Left cardiac atrium (tissue), 4 donors: ENCODE data around the gene CDK16. TPM values are rescaled to one million over a fixed set of nuclear protein-coding genes. Genes with fewer than 3 reads are reported as not detected.
A peak's percentile ranks its signal among the peaks of the same experiment; 100 is the strongest.

Experiments used
- ATAC-seq, 2 donors: fragments of 200-7000 bp; cut with Tn5 transposase; one replicate each; pipeline ENCODE4 v1.9.1; 2020; ENCODE audit warnings: mild to moderate bottlenecking in 2 of 2, moderate library complexity in 2 of 2
- DNase-seq: peaks from one replicate; pipeline ENCODE4 v3.0.0-alpha.2; 2020
- intact Hi-C, 2 donors: fragments of 100-400 bp; cut with DNase I; formaldehyde crosslinking; loops; one replicate each; pipeline versions ENCODE4 v1.14.1 to v1.15.1; 2022 to 2023
- total RNA-seq, 2 donors: library from RNA; stranded (reverse); fragmentation: NEBNext Ultra II Directional; extraction: Animal tissue kit (Norgen Biotek cat#: 25700); gene quantifications; one replicate each; pipeline ENCODE4 v1.2.1, GENCODE V29; 2021
- donor health status: DM: no; HTN: yes; CAD: no.
- donor health status: DM: no; HTN: yes; CAD: no; lungs with severe emphysema.
- donor health status: DM: yes; HTN: yes; CAD: no.
- donor health status: Dilated cardiomyopathy.

Gene CDK16
- total RNA-seq, 2 donors from 2014 or later: 109 to 132 TPM

DNA sequence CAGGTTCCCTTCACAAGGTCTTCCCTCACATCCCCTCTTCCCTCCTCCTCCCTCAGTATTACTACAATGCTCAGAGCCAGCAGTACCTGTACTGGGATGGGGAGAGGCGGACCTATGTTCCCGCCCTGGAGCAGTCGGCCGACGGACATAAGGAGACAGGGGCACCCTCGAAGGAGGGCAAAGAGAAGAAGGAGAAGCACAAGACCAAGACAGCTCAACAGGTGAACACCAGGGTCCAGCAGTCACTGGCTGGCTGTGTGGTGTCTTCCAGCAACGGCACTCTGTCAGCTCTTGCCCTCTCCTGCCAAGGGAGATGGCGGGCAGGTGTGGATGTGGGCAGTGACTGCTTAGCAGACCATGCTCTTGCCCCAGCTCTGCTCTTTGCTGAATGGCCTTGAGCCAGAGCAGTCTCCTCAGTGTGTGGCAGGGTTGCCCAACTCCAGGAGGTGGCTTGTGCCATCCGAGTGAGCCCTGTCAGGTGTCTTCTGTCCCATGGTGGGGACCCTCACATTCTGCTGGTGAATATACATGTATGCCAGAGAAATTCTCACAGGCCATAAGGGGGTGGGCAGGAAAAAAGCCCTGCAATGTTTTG is 36.3 kb upstream of the CDK16 start:
- DNase-seq (peak; percentile 10), ATAC-seq (no peak)
- intact Hi-C loops: loop anchor here in 1 of 2 donors (10.0 kb wide), 1 partner anchor 633 kb away; no protein-coding TSS in a partner anchor

DNA sequence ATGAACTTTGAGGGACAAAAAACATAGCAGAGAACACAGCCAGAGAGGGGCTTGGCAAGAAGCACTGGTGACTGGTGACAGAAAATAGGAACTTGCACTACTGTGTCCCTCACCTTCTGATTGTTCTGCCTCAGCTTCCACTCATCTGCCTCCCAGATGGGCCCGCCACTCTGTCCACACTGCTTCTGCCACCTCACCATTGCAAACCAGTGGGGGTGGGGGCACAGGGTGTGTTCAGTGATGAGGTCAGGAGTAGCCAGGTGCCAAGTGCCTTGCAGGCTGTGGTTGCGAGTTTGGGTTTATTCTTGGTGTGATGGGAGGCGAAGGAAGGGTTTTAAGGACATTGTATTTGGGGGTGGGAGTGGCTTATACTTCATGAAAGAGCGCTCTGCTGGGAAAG is 34.0 kb upstream of the CDK16 start:
- peak; percentile 10 for DNase-seq
- no peak for ATAC-seq
- intact Hi-C loops: loop anchor here in 1 of 2 donors (10.0 kb wide), 1 partner anchor 630 kb away; no protein-coding TSS in a partner anchor

DNA sequence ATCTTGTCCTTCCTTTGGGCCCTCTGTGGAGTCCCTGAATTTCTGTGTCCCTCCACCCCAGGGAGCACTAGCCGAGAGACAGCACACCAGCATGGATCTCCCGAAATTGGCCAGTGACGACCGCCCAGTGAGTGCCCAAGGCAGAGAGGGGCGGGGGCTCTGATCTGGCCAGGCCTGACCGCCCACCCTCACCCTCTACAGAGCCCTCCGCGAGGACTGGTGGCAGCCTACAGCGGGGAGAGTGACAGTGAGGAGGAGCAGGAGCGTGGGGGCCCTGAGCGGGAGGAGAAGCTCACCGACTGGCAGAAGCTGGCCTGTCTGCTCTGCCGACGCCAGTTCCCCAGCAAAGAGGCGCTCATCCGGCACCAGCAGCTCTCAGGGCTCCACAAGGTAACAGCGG is 33.2 kb upstream of the CDK16 start:
- intact Hi-C loops: loop anchor here in 1 of 2 donors (10.0 kb wide), 1 partner anchor 630 kb away; no protein-coding TSS in a partner anchor
- ATAC-seq: no peak
- DNase-seq: peak; percentile 11

DNA sequence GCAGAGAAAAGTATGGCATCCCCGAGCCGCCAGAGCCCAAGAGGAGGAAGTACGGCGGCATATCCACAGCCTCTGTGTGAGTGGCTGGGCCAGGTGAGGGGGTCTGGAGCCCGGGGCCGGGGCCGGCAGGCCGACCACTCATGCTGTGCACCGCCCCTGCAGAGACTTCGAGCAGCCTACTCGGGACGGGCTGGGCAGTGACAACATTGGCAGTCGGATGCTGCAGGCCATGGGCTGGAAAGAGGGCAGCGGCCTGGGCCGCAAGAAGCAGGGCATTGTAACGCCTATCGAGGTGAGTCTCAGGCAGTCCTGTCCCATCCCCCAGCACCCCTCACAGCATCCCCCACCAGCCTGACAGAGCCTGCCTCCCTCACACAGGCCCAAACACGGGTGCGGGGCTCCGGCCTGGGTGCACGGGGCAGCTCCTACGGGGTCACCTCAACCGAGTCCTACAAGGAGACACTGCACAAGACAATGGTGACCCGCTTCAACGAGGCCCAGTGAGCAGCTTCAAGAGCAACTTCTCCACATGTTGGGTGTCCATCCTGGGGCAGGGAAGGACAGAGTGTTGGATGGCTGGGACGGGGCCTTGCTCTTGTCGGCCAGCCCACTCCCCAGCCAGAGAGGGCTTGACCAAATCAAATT is 32.3 kb upstream of the CDK16 start:
- intact Hi-C loops: loop anchor here in 1 of 2 donors (10.0 kb wide), 1 partner anchor 629 kb away; no protein-coding TSS in a partner anchor
- ATAC-seq (no peak), DNase-seq (peak; percentile 18)

DNA sequence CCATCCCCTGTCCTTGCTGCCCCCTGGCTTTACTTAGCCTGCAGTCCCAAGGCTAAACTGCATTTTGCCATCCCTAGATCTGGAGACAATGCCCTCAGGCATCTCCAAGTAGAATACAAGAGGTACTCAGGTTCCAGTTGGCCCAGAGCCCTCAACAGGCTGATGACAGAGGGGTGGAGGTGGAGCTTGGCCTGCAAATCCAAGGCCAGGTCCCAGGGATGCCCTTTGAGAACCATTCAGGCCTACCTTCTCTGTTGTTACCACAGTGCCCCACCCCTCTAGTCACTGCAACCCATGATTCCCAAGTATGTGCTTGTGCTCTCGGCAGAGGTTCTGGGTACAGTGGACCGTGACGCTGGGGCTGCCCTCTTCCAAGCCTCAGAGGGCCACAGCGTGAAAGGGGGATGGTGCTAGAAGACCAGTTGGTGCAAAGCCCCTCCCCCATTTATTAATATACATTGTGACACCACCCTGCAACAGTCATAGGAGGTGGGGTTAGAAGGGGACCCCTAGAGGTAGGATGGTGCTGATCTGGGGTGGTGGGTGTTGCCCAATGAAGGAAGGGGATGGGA is 31.3 kb upstream of the CDK16 start:
- peak; percentile 7 for DNase-seq
- intact Hi-C loops: loop anchor here in 1 of 2 donors (10.0 kb wide), 1 partner anchor 628 kb away; no protein-coding TSS in a partner anchor
- ATAC-seq: no peak

DNA sequence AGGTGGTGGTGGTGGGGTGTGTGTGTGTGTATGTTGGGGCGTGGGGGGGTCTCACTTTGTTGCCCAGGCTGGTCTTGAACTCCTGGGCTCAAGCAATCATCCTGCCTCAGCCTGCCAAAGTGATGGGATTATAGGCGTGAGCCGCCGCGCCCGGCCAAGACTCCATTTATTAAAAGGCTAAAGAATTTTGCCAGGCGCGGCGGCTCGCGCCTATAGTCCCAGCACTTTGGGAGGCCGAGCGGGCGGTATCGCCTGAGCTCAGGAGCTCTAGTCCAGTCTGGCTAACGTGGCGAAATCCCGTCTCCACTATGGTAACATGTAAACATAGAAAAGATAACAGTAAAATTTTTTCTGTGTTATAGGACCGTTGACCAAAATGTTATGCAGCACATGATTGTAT is 28.6 kb upstream of the CDK16 start:
- no peak for ATAC-seq
- peak; percentile 20 for DNase-seq
- intact Hi-C loops: loop anchor here (5.0 to 10.0 kb wide), 5 partner anchors 195 to 625 kb away; no protein-coding TSS in a partner anchor

DNA sequence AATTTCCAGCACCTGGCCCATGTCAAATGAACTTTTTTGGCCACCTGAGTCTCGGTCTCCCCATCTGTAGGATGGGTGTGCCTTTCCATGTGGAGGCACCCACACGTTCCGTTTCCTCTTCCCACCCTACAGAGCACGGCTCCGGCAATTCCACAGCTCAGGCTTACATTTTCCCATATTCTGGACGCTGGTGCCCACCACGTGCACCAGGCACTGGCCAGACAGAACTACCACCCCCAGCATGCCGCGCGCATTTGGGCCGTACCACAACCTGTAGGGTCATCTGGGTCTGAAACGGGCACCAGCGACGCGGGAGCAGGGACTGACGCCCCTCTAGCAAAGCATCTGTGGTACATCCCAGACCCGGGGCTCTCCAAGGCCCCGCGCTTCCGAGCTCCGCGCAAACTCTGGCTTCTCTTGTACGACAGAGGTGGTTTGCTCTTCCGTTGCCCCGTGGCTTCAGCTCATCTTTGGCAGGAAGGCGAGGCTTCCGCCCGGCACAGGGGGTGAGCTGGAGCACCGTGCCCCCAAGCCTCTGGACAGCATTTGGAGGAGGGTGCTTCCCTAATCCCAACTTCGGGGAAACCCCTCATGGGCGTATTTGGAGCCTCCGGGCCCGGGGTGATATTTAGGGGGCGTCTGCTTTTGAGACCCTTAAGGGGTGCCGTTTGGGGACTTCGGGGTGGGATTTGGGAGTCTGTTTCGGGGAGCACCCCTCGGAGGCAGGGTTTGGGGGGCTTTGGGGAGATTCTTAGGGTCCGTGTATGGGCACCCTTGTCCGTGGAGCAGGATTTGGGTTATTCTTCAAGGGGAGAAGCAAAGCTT is 27.8 kb upstream of the CDK16 start:
- peak; percentile 88 for DNase-seq
- peak; percentile 82 to 91 for ATAC-seq
- intact Hi-C loops: loop anchor here (5.0 to 10.0 kb wide), 4 partner anchors 194 to 454 kb away; no protein-coding TSS in a partner anchor

DNA sequence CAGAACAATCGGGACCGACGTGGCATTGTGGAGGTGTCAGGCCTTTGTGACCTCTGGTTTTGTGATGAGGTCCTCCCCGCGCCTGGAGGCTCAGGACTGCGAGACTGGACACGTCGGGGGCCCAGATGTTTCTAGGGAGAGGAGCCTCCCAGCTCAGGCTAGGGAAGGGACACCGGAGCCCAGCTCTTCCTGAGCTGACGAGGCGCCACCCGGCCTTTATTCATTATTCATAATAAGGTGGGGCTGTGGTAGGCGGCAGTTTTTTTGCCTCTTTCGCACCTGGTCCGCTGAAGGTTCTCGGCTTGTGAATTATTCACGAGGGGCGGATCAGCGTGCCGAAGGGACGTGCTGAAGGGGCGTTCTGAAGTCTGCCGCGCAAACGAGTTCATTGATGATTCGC is 27.1 kb upstream of the CDK16 start:
- peak; percentile 24 for DNase-seq
- peak in 1 of 2 donors; percentile 7 for ATAC-seq
- intact Hi-C loops: loop anchor here (5.0 to 10.0 kb wide), 4 partner anchors 193 to 453 kb away; no protein-coding TSS in a partner anchor

DNA sequence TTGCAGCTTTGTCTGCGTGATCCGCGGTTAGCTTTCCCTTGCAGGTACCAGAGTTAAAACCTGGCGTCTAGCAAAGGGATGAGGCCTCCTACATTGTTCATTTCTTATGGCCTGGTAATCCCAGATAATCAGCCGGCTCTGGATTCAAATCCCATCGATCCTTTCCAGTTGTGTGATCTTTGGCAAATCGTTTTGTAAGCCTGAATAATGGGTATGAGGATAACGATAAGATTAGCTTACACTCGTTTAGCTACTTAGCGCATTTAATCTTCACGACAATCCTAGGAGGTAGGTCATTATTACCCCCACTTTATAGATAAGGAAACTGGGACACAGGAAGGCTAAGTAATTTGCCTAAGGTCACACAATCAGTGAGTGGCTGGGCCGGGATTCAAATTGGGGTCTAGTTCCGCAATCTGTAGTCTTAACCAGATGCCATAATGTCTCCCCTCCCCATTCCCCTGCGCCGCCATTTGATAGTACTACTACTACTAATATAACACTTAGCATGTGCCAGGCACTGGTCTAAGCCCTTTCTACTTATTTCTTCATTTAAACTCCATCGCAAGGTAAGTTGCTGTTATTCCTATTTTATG is 26.6 kb upstream of the CDK16 start:
- DNase-seq (peak; percentile 4), ATAC-seq (no peak)
- intact Hi-C loops: loop anchor here (2.0 to 10.0 kb wide), 5 partner anchors 193 to 453 kb away; no protein-coding TSS in a partner anchor

DNA sequence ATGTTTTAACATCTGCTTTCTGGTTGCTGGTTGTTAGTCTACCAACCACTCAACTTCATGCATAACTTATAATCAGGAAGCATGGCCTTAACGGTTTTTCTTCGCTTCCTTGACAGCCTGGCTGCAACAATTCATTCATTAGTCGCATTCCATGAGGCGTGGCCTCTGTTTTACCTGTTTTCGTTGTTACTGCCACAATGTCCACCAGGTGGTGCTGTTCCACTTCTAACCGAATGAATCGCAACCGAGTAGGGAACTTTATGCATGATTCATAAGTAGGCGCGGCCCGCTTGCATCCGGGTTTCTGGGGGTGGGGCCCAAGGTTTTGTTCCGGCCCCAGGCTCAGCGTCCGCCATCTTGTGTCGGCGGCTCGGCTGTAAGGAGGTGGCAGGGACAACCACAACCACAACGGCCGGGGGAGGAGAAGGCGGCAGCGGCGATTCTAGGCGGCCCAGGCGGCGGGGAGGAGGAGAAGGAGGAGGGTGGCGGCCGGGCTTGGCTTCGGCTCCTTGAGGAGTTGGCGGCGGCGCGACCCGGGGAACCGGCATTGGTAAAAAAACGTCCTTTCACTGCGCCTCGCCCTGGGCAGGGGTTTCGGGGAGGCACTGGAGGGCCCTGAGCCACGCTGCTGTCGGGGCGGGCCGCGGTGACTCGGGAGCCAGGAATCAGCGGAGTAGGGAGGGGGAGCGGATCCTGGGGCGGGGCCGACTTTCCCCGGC is 24.8 kb upstream of the CDK16 start, which contains the start of gene UBA1:
Gene UBA1, plus strand, starts transcription at position 355 of the 719 bp plus-strand sequence. CDS start 4,974 bp downstream, outside the sequence.
- intact Hi-C loops: loop anchor here (2.0 to 10.0 kb wide), 5 partner anchors 191 to 451 kb away; no protein-coding TSS in a partner anchor
- peak; percentile 97 for DNase-seq
- peak; percentile 89 to 96 for ATAC-seq

DNA sequence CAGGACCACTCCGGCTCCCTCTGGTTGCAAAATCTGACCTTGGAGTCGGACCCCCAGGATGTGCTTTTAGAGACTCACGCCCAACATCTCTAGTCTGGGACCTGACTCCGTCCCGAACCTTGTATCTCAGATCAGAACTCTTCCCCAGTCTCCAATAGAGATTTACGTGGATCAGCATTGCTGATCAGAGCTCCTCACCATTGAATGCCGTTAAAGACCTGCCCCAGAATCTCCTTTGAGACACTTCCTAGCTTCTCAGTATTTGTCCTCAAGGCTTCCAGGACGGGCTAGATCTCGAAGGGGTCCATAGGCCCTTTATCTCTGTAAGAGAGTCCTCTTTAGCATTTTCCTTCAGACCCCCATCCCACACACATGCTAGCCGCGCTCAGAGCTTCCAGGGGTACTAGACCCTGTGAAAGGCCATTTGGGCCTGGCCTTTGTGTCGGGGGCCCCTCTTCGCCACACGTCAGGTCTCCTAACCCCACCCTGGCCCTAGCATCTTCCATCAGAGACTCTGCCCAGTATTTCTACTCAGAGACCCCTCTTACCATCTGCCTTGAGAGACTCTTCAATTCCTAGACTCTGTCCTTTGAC is 24.2 kb upstream of the CDK16 start:
- ATAC-seq: peak in 1 of 2 donors; percentile 1
- peak; percentile 12 for DNase-seq
- intact Hi-C loops: loop anchor here (5.0 to 10.0 kb wide), 4 partner anchors 191 to 451 kb away; no protein-coding TSS in a partner anchor

DNA sequence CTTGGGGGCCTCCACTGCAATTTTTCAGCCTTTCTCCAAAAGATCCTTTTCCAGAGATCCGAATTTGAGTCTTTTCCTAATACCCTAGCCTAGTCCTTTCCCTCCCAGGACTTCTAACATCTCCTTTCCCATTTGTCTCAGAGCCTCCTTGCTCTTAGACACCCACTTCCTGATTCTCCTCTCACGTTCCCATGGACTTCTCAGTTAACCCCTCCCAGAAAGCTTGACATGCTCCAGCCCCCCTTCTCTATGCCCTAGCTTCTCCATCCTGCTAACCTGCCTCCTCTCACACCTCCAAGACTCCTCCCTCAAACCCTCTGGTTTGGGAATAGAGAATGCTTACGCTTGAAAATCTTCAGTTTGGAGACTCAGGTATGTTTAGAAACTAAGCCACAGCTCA is 22.4 kb upstream of the CDK16 start:
- intact Hi-C loops: loop anchor here (10.0 kb wide), 3 partner anchors 189 to 449 kb away; no protein-coding TSS in a partner anchor
- ATAC-seq (no peak), DNase-seq (no peak)

DNA sequence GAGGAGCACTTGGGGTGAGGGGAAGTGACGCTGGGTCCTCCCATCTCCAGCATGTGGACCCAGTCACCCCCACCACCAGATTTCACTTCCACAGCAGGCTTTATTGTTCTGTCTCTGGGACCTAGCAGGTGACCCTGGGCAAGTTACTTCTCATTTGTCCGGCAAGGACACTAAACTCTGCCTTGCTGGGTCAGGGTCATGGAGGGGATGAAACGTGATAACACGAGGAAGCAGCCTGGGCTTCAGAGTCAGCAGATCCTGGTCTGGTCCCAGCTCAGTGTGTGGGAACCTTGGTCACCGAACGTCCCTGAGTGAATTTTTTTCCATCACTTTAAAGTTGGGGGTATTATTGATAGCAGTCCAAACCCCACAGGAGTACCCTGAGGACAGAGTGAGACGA is 21.0 kb upstream of the CDK16 start:
- intact Hi-C loops: loop anchor here (10.0 kb wide), 3 partner anchors 187 to 447 kb away; no protein-coding TSS in a partner anchor
- ATAC-seq: no peak
- no peak for DNase-seq

DNA sequence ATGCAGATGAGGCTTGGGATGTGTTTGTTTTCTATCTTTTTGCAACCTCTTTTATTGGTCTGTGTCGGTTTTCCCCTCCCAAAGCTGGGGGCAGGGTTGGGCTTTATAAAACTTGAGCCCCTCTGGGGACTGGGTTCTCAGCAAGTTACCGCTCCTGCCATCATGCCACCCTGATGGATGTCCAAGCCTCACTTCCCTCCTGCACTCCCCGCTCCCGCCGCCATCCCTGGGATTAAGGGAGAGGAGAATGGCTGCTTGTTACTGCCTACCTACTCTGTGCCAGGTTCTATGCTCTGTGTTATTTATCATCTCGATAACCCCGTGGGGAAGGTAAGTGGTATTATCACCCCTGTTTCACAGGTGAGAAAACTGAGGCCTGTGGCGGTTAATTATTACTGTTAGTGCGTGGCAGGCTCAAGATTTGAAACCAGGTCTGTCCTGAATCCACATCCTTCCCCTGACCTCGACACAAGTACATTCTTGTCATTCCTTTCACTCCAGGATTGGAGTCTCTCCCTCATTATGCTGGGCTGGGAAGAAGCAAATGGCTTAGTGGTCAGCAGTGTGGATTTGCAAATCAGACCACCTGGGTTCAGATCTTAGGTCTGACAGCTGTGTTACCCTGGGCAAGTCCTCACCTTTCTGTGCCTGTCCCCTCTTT is 20.3 kb upstream of the CDK16 start:
- intact Hi-C loops: loop anchor here (10.0 kb wide), 3 partner anchors 187 to 447 kb away; no protein-coding TSS in a partner anchor
- DNase-seq (no peak), ATAC-seq (no peak)

DNA sequence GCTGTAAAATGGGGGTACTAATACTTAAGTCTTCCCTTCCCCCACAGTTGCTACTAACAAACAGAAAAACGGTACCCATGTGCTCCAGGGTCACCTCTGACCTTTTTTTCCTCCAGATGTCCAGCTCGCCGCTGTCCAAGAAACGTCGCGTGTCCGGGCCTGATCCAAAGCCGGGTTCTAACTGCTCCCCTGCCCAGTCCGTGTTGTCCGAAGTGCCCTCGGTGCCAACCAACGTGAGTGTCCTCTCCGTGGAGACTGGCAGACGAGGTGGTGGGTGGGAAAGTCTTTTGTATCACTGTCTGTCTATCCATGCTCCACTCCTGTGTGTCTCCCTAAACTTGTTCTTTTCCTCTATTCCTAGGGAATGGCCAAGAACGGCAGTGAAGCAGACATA is 19.8 kb upstream of the CDK16 start:
- DNase-seq: no peak
- intact Hi-C loops: loop anchor here (10.0 kb wide), 3 partner anchors 186 to 446 kb away; no protein-coding TSS in a partner anchor
- ATAC-seq: no peak

DNA sequence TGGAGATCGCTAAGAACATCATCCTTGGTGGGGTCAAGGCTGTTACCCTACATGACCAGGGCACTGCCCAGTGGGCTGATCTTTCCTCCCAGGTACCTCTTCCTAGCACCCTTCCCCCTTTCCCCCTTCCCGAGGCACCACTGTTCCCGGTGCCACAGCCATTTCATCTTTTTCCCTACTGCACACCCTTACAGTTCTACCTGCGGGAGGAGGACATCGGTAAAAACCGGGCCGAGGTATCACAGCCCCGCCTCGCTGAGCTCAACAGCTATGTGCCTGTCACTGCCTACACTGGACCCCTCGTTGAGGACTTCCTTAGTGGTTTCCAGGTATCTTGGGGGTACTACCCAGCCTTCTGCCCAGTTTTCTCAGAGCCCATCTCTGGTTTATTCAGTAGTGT is 19.2 kb upstream of the CDK16 start:
- no peak for ATAC-seq
- intact Hi-C loops: loop anchor here (10.0 kb wide), 3 partner anchors 186 to 446 kb away; no protein-coding TSS in a partner anchor
- no peak for DNase-seq
